Measurements from ENCODE around the gene RASSF7. TPM values are rescaled to one million over a fixed set of nuclear protein-coding genes. Genes with fewer than 3 reads are reported as not detected.

Gene RASSF7
- total RNA-seq, 2 donors from 2014 or later: 8.5 to 13.0 TPM

DNA sequence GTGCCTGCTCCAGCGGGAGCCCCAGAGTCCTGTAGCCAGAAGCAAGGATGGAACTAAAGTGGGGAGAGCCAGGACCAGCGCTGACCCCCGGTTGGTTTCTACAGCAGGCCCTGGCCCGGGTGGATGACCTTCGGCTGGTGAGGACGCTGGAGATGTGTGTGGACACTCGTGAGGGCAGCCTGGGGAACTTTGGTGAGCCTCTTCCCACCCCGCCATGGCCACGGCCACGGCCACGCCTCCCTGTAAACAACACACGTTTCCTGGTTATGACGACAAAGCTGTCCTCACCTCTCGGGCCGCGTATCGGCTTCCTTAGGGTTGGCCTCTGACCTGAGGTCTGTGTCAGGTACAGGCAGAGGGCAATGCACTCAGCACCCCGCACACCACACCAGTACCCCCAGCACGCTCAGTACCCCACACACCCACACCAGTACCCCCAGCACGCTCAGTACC lies 19.3 kb upstream of the RASSF7 start:
- no peak overlapping the region for H3K4me3 ChIP-seq
- DNase-seq (ENCODE audit: low spot score): no peak
- no peaks in the 10 kb centered on the region for H3K36me3 ChIP-seq
- H3K27ac ChIP-seq: no peak overlapping the region
- no peaks in the 10 kb centered on the region for H3K27me3 ChIP-seq
- no peaks in the 10 kb centered on the region for H3K9me3 ChIP-seq
- TF ChIP-seq, protein P1, sequence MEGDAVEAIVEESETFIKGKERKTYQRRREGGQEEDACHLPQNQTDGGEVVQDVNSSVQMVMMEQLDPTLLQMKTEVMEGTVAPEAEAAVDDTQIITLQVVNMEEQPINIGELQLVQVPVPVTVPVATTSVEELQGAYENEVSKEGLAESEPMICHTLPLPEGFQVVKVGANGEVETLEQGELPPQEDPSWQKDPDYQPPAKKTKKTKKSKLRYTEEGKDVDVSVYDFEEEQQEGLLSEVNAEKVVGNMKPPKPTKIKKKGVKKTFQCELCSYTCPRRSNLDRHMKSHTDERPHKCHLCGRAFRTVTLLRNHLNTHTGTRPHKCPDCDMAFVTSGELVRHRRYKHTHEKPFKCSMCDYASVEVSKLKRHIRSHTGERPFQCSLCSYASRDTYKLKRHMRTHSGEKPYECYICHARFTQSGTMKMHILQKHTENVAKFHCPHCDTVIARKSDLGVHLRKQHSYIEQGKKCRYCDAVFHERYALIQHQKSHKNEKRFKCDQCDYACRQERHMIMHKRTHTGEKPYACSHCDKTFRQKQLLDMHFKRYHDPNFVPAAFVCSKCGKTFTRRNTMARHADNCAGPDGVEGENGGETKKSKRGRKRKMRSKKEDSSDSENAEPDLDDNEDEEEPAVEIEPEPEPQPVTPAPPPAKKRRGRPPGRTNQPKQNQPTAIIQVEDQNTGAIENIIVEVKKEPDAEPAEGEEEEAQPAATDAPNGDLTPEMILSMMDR (IDR thresholded peaks at IDR 0.05): no peak
- H3K4me1 ChIP-seq: peaks cover 0 to 14% of the 10 kb centered on the region in 2 donors

- no peak overlapping the region for H3K27ac ChIP-seq
- no peak for DNase-seq (ENCODE audit: low spot score)
These were observed 16.0 kb upstream of the RASSF7 start for GRCh38 chr11:544817-545166.

GRCh38 chr11:545171-545570 lies 15.6 kb upstream of the RASSF7 start:
- no peak for DNase-seq (ENCODE audit: low spot score)
- H3K27ac ChIP-seq: no peak overlapping the region
- no peak overlapping the region for H3K4me3 ChIP-seq
- H3K27me3 ChIP-seq: no peaks in the 10 kb centered on the region
- no peaks in the 10 kb centered on the region for H3K4me1 ChIP-seq
- TF ChIP-seq, protein P1 (IDR thresholded peaks at IDR 0.05): no peak
- no peaks in the 10 kb centered on the region for H3K36me3 ChIP-seq
- no peaks in the 10 kb centered on the region for H3K9me3 ChIP-seq

More at GRCh38 chr11:544817-545166, 16.0 kb upstream of the RASSF7 start:
- H3K4me3 ChIP-seq: no peak overlapping the region
- no peaks in the 10 kb centered on the region for H3K36me3 ChIP-seq
- no peaks in the 10 kb centered on the region for H3K4me1 ChIP-seq
- TF ChIP-seq, protein P1 (IDR thresholded peaks at IDR 0.05): no peak
- no peaks in the 10 kb centered on the region for H3K9me3 ChIP-seq
- H3K27me3 ChIP-seq: no peaks in the 10 kb centered on the region

DNA sequence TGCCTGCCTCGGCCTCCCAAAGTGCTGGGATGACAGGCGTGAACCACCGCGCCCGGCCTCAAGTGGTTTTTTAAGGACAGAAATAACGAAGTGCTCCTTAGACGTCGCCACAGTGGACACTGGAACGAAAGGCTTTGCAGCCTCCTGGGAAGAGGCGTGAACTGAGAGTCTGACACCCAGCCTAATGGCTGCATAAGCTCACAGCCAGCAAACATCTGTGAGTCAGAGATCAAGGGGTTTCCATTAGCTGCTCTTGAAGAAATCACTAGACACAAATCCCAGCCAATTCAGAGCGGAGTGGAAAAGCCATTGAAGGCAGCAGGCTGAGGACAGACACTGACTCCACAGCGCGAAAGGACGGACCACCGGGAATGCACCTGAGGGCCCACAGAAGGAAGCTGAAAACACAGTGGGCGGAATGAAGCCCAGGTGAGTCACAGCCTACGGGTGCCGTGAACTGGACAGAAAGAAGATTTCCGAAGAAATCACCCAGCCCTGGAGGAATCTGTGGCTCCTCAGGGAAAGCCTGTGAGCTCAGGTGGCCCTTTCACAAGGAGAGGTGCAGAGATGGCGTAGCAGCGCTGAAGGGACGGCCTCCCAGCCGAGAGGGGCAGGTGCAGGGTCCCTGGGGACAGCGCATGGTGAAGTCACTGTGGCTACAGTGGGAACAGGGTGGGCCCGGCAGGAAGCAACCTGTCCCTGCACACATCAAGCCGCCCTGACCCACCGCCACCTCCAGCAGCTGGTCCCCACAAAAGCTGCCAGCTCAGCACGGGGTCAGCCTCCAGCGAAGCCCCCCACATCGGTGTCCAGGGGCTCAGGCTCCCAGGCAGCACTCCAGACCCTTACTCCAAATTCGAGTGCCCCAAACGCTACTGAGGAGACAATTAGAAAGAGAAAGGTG lies 11.8 kb upstream of the RASSF7 start:
- no peaks in the 10 kb centered on the region for H3K4me1 ChIP-seq
- TF ChIP-seq, protein P1 (IDR thresholded peaks at IDR 0.05): no peak
- H3K9me3 ChIP-seq: no peaks in the 10 kb centered on the region
- H3K4me3 ChIP-seq: no peak overlapping the region
- peaks cover 0 to 13% of the 10 kb centered on the region in 2 donors for H3K27me3 ChIP-seq
- no peaks in the 10 kb centered on the region for H3K36me3 ChIP-seq
- no peak overlapping the region for H3K27ac ChIP-seq
- no peak for DNase-seq (ENCODE audit: low spot score)

- TF ChIP-seq, protein P1 (IDR thresholded peaks at IDR 0.05): no peak
- Histone ChIP-seq H3K27ac (no peak overlapping the region), H3K27me3 (peaks cover 8 to 23% of the 10 kb centered on the region in 2 donors), H3K4me3 (no peak overlapping the region), H3K36me3 (no peaks in the 10 kb centered on the region), H3K4me1 (peaks cover 0 to 9% of the 10 kb centered on the region in 2 donors), H3K9me3 (no peaks in the 10 kb centered on the region)
- no peak for DNase-seq (ENCODE audit: low spot score)
These were observed 10.6 kb upstream of the RASSF7 start for GRCh38 chr11:550021-550745.

Data from right atrium auricular region (tissue), 2 donors.